ENCODE results near the gene BOD1.

GRCh38 chr5:173640156-173640804 lies 23.8 kb upstream of the BOD1 start:
- no peak for TF ChIP-seq CTCF (IDR thresholded peaks at IDR 0.05)
- no peak for TF ChIP-seq POLR2A (IDR thresholded peaks at IDR 0.05)
- TF ChIP-seq POLR2AphosphoS5 (IDR thresholded peaks at IDR 0.05): no peak

Data from prostate gland (tissue), 2 donors.